ENCODE results near the gene GIGYF1.
A peak's percentile ranks its signal among the peaks of the same experiment; 100 is the strongest.

GIGYF1 gene

DNA sequence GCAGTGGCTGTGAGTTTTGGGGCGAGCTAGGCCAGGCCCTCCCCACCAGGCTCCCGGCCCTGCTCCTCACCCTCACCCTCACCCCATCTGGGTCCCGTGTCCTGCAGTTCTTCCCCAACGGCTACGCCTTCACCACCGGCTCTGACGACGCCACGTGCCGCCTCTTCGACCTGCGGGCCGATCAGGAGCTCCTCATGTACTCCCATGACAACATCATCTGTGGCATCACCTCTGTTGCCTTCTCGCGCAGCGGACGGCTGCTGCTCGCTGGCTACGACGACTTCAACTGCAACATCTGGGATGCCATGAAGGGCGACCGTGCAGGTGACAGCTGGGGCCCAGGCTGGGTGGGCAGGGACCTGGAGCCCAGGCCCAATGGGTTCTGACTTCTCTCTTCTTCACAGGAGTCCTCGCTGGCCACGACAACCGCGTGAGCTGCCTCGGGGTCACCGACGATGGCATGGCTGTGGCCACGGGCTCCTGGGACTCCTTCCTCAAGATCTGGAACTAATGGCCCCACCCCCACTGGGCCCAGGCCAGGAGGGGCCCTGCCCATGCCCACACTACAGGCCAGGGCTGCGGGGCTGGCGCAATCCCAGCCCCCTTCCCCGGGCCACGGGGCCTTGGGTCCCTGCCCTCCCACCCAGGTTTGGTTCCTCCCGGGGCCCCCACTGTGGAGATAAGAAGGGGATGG, 15.6 kb downstream of the GIGYF1 start:
- TF ChIP-seq, protein P1, sequence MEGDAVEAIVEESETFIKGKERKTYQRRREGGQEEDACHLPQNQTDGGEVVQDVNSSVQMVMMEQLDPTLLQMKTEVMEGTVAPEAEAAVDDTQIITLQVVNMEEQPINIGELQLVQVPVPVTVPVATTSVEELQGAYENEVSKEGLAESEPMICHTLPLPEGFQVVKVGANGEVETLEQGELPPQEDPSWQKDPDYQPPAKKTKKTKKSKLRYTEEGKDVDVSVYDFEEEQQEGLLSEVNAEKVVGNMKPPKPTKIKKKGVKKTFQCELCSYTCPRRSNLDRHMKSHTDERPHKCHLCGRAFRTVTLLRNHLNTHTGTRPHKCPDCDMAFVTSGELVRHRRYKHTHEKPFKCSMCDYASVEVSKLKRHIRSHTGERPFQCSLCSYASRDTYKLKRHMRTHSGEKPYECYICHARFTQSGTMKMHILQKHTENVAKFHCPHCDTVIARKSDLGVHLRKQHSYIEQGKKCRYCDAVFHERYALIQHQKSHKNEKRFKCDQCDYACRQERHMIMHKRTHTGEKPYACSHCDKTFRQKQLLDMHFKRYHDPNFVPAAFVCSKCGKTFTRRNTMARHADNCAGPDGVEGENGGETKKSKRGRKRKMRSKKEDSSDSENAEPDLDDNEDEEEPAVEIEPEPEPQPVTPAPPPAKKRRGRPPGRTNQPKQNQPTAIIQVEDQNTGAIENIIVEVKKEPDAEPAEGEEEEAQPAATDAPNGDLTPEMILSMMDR (IDR thresholded peaks at IDR 0.05; ENCODE audit: low read depth, low read length) = no peak
- H3K4me3 ChIP-seq (ENCODE audit: low read depth, low read length) = no peak overlapping the region

DNA sequence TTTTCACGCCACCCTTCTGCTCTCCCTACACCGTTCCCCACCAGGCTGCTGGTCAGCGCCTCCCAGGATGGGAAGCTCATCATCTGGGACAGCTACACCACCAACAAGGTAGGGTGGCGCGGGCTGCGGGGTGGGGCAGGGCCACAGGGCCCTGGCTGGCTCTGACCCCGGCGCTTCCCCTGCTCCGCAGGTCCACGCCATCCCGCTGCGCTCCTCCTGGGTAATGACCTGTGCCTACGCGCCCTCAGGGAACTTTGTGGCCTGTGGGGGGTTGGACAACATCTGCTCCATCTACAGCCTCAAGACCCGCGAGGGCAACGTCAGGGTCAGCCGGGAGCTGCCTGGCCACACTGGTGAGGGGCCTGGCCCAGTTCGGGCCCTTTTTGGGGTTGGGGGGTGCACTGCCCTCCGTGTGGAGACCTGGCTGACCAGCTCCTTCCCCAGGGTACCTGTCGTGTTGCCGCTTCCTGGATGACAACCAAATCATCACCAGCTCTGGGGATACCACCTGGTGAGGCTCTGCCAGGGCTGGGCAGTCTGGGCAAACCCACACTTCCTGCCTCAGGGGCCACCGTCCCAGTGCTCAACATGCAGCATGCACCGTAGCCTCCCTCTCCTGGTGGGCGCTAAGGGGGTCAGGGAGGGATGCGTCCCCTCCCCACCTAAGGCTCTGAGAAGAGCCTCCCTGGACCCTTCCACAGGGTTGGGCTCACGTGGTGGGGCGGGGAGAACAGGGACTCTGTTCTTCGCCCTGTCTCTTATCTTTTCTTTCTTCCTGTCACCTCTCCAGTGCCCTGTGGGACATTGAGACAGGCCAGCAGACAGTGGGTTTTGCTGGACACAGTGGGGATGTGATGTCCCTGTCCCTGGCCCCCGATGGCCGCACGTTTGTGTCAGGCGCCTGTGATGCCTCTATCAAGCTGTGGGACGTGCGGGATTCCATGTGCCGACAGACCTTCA, 16.5 kb downstream of the GIGYF1 start:
- TF ChIP-seq, protein P1 (IDR thresholded peaks at IDR 0.05; ENCODE audit: low read depth, low read length) = no peak
- H3K4me3 ChIP-seq (ENCODE audit: low read depth, low read length) = no peak overlapping the region

DNA sequence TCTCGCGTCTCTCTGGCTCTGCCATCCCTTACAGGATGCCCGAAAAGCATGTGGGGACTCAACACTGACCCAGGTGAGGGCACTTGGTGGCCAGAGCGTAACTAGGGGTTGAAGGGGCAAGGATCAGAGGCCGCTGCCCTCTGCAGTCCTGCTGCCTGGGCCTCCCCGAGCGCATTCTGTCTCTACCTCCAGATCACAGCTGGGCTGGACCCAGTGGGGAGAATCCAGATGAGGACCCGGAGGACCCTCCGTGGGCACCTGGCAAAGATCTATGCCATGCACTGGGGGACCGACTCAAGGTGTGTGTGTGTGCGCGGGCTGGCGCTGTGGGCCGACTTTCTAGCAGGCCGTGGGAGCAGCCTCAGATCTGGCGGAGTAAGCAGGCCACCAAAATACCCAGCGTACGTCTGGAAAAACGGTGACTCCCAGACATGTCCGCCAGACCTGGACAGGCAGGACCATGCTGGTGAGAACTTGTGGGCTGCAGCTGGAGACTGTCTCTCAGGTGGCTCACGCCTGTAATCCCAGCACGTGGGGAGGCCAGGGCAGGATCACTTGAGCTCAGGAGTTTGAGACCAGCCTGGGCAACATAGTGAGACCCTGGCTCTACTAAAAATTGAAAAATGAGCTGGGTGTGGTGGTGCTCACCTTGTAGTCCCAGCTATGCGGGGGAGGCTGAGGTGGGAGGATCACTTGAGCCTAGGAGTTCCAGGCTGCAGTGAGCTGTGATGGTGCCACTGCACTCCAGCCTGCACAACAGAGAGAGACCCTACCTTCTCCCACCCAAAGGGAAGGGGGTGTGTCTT, 17.3 kb downstream of the GIGYF1 start:
- TF ChIP-seq, protein P1 (IDR thresholded peaks at IDR 0.05; ENCODE audit: low read depth, low read length) = no peak
- H3K4me3 ChIP-seq (ENCODE audit: low read depth, low read length) = peak overlapping the region; percentile 95

DNA sequence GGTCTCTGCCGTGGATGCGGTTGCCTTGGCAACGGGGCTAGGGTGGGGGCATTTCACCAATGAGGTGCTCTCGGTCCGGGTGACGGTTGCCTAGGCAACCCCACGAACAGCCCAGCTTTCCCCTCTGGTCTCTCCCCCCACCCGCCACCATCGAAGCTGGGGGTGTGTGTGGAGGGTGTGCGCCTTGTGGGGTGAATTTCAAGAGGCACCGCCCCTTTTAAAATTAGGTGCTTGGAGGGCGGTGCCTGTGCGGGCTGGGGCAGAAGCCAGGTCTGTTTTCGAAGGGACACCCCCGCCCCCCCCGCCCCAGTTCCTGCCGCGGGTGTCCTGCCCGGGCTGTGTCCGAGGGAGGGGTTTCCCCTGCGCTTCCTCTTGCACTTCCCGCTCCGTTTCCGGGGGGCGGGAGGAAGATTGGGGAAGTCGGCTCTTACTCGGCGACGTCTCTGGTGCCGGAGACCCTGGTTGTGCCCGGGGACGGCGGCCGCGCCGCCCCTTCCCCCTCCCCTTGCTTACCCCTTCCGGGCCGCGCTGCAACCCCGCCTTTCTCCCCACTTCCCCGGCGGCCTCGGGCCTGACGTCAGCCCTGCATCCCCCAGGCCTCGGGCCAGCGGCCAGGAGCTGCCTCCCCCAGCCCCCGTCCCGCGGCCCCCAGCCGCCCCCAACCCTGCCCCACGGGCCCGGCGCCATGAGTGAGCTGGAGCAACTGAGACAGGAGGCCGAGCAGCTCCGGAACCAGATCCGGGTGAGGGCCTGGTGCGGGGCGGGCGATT, 18.3 kb downstream of the GIGYF1 start:
- TF ChIP-seq, protein P1 (IDR thresholded peaks at IDR 0.05; ENCODE audit: low read depth, low read length) = no peak

GRCh38 chr7:100675105-100675451, 19.0 kb downstream of the GIGYF1 start:
- peak overlapping the region; percentile 95 for H3K4me3 ChIP-seq (ENCODE audit: low read depth, low read length)
- TF ChIP-seq, protein P1 (IDR thresholded peaks at IDR 0.05; ENCODE audit: low read depth, low read length) = no peak

More for the DNA sequence above, 18.3 kb downstream of the GIGYF1 start:
- peak overlapping the region; percentile 95 for H3K4me3 ChIP-seq (ENCODE audit: low read depth, low read length)

DNA sequence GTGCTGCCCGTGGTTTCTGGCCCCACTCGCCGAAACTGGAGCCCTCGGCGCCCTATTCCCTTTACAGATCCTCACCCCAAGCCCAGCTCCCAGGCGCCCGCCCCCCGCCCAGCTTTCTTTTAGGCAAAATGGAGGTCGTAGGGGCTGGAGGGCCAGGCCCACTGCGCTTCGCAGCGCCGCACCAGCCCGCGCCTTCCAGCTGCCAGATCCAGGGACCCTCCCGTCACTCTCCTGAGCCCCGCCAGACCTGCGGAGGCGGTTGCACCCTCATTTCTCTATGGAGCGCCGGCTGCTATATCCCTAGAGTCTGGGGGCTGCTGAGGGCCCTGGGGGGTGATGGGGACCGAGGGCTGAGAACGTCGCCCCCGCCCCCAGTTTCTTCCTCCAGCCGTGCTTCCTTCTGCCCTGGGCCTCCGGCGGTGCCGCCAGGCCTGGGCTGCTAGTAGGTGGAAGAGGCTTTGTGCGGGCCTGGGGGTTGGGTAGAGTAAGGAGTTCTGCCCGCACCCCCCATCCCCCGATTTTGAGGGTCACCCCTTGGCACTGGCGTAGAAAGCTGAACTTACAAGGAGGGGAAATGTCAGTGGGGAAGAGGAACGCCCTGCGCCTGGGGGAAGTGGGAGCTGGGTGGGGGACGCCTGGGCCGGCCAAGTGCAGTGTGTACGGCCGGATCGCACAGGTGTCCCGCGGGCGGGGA, 19.5 kb downstream of the GIGYF1 start:
- TF ChIP-seq, protein P1 (IDR thresholded peaks at IDR 0.05; ENCODE audit: low read depth, low read length) = no peak
- H3K4me3 ChIP-seq (ENCODE audit: low read depth, low read length) = peak overlapping the region; percentile 95

Data from WI38 (cell line).